Pancreas (tissue), 10 donors: ENCODE measurements around the gene MRPL54. TPM values are rescaled to one million over a fixed set of nuclear protein-coding genes. Genes with fewer than 3 reads are reported as not detected.

Experiments used
- ATAC-seq, 4 donors: fragments of 200-7000 bp; cut with Tn5 transposase; one replicate each; pipeline versions ENCODE4 v1.8.0 to v1.9.1; 2020; ENCODE audit warnings: mild to moderate bottlenecking in 4 of 4, moderate library complexity in 4 of 4
- DNase-seq, 6 donors: peaks; one replicate each; pipeline ENCODE4 v3.0.0-alpha.2; 2020
- FAIRE-seq: peaks from 2 replicates; lab custom pipeline; 2012; peaks lifted over from hg19 to GRCh38; lab: Jason Lieb, UNC
- H3K27ac ChIP-seq, 4 donors: fragments of 200-600 bp; sonication (generic); 1 replicate in 3 of 4; 2 replicates in 1 of 4; pipeline versions ENCODE4 v1.5.0 to v1.8.0; 2020
- H3K27me3 ChIP-seq, 4 donors: fragments of 200-600 bp; one replicate each; pipeline ENCODE4 v1.8.0; 2021
- H3K36me3 ChIP-seq, 3 donors: fragments of 200-600 bp; sonication (generic) in 1 of 3; one replicate each; pipeline versions ENCODE4 v1.5.0 to v1.8.0; 2020 to 2021
- H3K4me1 ChIP-seq, 3 donors: fragments of 200-600 bp; one replicate each; pipeline ENCODE4 v1.8.0; 2021
- H3K4me3 ChIP-seq, 4 donors: fragments of 200-600 bp; sonication (generic) in 2 of 4; one replicate each; pipeline versions ENCODE4 v1.5.0 to v1.8.0; 2020 to 2021
- H3K9me3 ChIP-seq, 4 donors: fragments of 200-600 bp; one replicate each; pipeline ENCODE4 v1.8.0; 2021
- CTCF ChIP-seq, 4 donors: fragments of 200-600 bp; sonication (generic) in 3 of 4; IDR thresholded peaks; one replicate each; pipeline versions ENCODE4 v1.5.0 to v1.8.0; 2021; ENCODE audit warnings: antibody characterized with exemption in 4 of 4
- WGBS, 2 donors: extraction: QIAGEN DNeasy Blood & Tissue Kit; methylation state at CpG; one replicate each; pipeline ENCODE4 v1.1.7; 2013; 5-methylcytosine and 5-hydroxymethylcytosine counted together
- intact Hi-C, 3 donors: fragments of 100-400 bp; cut with DNase I; formaldehyde crosslinking; loops; one replicate each; pipeline versions ENCODE4 v1.11.1 to v1.14.2; 2022
- polyA plus RNA-seq, 2 donors: library from polyadenylated mRNA; stranded (reverse); fragments of 200-250 nt; gene quantifications; one replicate each; pipeline ENCODE4 v1.2.3, GENCODE V29; 2013
- total RNA-seq, 6 donors: library from RNA; stranded (reverse); fragmentation: NEBNext Ultra II Directional in 4 of 6; extraction: Animal tissue kit (Norgen Biotek cat#: 25700) in 4 of 6; gene quantifications; one replicate each; pipeline versions ENCODE4 v1.2.1 to v1.2.4, GENCODE V29; 2021 to 2023
- donor health status: healthy with polysubstance abuse.
- donor health status: DM: no; HTN: no; CAD: no; lungs with moderate emphysema.
- donor health status: DM: no; HTN: no; CAD: no.
- donor health status: control.
- donor health status: control.
- donor health status: Bipolar disorder and iron deficiency.
- donor health status: DM: yes; HTN: yes; CAD: no.
- donor health status: DM: no; HTN: no; CAD: no.
- donor health status: DM: no; HTN: no; CAD: no.
- donor health status: DM: yes; HTN: yes; CAD: no.

Gene MRPL54
- total and polyA plus RNA-seq, 8 donors: 30.0 to 104 (median 38.3) TPM

GRCh38 chr19:3808420-3809143 is 46.1 kb downstream of the MRPL54 start:
- Histone ChIP-seq H3K4me1 (no peaks in the 10 kb centered on the region), H3K9me3 (no peaks in the 10 kb centered on the region), H3K27me3 (no peaks in the 10 kb centered on the region), H3K27ac (no peak overlapping the region), H3K4me3 (no peak overlapping the region), H3K36me3 (no peaks in the 10 kb centered on the region)
- no peak for ATAC-seq
- peak in 1 of 6 donors; percentile 62 for DNase-seq
- TF ChIP-seq CTCF (IDR thresholded peaks at IDR 0.05): no peak
- intact Hi-C loops: no loop called here
- WGBS, 2 donors: 73 to 79% methylated on average over 32 to 33 of the region's 33 CpGs
- FAIRE-seq: no peak

- H3K4me1 ChIP-seq: no peaks in the 10 kb centered on the region
- H3K27ac ChIP-seq: no peak overlapping the region
- no peak for TF ChIP-seq CTCF (IDR thresholded peaks at IDR 0.05)
- no peak for FAIRE-seq
- intact Hi-C loops: loop anchor here in 1 of 3 donors (10.0 kb wide), 1 partner anchor 135 kb away; no protein-coding TSS in a partner anchor
- H3K4me3 ChIP-seq: no peak overlapping the region
- peak in 1 of 6 donors; percentile 51 for DNase-seq
- no peak for ATAC-seq
- H3K36me3 ChIP-seq: no peaks in the 10 kb centered on the region
- no peaks in the 10 kb centered on the region for H3K9me3 ChIP-seq
- H3K27me3 ChIP-seq: no peaks in the 10 kb centered on the region
- WGBS, 2 donors: 59 to 72% methylated on average over 24 to 26 of the region's 26 CpGs
Measured at GRCh38 chr19:3809881-3810707, 47.6 kb downstream of the MRPL54 start.

- 64 to 74% methylated on average over 33 to 38 of the region's 38 CpGs for WGBS, 2 donors
- peak in 1 of 4 donors; percentile 33 for ATAC-seq
Measured at GRCh38 chr19:3810708-3811355, 48.4 kb downstream of the MRPL54 start.

More at GRCh38 chr19:3810708-3811355, 48.4 kb downstream of the MRPL54 start:
- Histone ChIP-seq H3K27me3 (no peaks in the 10 kb centered on the region), H3K9me3 (no peaks in the 10 kb centered on the region), H3K4me3 (no peak overlapping the region), H3K36me3 (no peaks in the 10 kb centered on the region), H3K4me1 (no peaks in the 10 kb centered on the region), H3K27ac (no peak overlapping the region)
- intact Hi-C loops: loop anchor here in 1 of 3 donors (10.0 kb wide), 1 partner anchor 136 kb away; no protein-coding TSS in a partner anchor
- no peak for FAIRE-seq
- TF ChIP-seq CTCF (IDR thresholded peaks at IDR 0.05): no peak
- peak in 1 of 6 donors; percentile 51 for DNase-seq
